NCI-H1417 treated with DMSO at 0.1 percent for 48 hours (cell line): ENCODE data around the gene CDC37L1.

Source experiments
- DNase-seq: peaks from one replicate; lab custom pipeline; 2025; lab: John Stamatoyannopoulos, UW

CDC37L1 gene

GRCh38 chr9:4668604-4669003 is 10.8 kb upstream of the CDC37L1 start:
- no peak for DNase-seq

GRCh38 chr9:4669890-4670289 is 9.5 kb upstream of the CDC37L1 start:
- DNase-seq, result no peak

GRCh38 chr9:4670591-4670990 is 8.8 kb upstream of the CDC37L1 start:
- DNase-seq, result no peak

GRCh38 chr9:4671737-4672136 is 7.6 kb upstream of the CDC37L1 start:
- DNase-seq, result no peak

- no peak for DNase-seq
Observed at GRCh38 chr9:4674783-4675182, 4.6 kb upstream of the CDC37L1 start.

GRCh38 chr9:4677392-4677791 is 2.0 kb upstream of the CDC37L1 start:
- no peak for DNase-seq

DNA sequence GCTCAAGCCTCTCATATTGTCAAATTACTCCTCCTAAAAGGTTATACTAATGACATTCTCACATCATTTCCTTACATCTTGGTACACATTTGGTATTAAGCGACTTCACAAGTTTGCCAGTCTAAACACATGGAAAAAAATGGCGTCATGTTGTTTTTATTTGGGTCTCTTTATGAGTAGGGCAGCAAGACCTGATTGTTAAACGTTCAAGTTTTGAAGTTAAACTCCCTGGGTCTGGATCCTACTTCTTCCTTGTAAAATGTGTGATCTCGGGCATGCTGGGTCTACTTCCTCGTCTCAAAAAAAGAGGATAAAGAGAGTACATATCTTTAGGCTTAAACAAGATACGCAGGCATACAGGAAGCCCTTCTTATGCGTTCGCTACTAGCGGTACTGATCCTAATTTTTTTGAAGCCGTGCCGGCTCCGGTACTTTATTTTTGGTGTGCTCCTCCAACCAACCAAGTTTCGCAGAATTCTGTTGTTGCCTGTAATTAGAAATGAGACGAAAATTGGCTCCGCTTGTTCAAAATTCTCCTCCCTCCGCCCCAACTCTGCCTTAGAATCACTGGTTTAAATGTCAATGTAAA is 596 bp upstream of the CDC37L1 start:
- DNase-seq, result no peak

- DNase-seq, result no peak
Observed at GRCh38 chr9:4680173-4680525, 780 bp downstream of the CDC37L1 start.

DNA sequence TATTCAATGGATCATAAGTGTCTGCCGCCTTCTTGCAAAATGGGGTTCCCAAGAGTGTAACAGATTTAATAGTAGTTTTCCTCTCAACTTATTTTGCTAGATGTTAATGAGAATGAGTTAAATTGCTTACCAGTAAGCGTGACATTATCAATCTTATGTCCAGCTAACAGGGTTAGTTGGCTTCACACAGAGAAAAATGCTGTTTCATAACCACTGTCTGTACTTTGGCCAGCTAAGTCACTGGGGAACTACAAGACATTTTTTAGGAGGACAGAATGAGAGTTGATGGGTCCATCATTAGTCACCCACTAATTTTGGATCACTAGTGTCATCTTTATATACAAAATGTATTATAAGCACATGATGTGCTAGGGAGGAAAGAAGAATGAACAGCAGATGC is 1.4 kb downstream of the CDC37L1 start:
- DNase-seq, result no peak

GRCh38 chr9:4684820-4685219 is 5.5 kb downstream of the CDC37L1 start:
- no peak for DNase-seq

DNA sequence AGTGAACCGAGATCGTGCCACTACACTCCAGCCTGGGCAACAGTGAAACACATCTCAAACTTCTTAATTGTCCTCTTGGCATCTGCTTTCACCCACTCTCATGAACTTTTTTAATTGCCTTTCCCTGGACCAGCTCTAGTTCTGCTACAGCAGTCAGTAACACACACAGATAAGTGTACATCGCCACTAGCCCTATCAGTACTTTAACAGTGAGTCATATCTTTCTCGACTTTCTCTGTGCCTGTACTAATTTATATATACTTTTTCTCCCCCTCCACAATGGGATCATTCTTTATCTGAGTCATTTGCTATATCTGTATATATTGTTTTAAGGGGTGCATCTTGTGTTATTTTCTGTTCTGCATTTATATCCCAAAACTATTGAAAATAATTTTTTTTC is 6.7 kb downstream of the CDC37L1 start:
- no peak for DNase-seq

- DNase-seq, result no peak
Observed at GRCh38 chr9:4686584-4686983, 7.2 kb downstream of the CDC37L1 start.

DNA sequence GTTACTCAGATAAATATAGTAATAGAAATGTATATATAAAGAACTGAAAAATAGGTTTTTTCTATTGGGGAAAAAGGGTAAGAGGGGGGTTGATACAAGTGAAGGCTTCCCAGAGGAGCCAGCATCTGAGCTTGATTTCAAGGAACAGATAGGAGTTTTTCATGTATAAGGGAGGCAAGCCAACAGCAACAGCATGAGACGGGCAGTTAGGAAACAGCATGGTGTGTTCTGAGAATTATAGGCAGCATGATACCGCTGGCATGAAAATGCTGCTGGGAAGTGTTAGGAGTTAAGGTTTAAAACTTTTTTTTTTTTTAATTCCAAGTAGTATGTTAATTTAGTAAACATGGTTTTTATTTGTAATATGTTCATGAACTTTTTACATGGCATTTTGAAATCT is 9.7 kb downstream of the CDC37L1 start:
- no peak for DNase-seq

GRCh38 chr9:4689687-4690104 is 10.3 kb downstream of the CDC37L1 start:
- DNase-seq, result no peak

- no peak for DNase-seq
Observed at GRCh38 chr9:4690144-4690543, 10.8 kb downstream of the CDC37L1 start.

DNA sequence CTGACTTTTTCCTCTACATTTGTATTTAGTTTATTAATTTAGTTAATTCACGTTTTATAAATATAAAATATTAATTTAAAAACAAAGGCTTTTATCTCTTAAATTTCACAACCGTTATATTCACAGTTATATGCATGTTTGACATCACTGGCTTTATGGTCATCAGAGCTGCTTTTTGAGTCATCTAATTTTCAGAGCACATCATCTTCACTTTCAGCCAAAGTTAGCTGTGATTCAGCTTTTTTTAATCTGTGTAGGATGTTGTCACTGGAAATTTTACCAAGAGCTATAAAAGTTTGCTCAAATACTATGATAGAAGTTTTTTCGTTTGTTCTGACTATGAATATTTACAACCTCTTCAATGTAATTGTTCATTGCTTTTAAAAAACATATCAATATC is 12.4 kb downstream of the CDC37L1 start:
- no peak for DNase-seq

GRCh38 chr9:4700091-4700490 is 20.7 kb downstream of the CDC37L1 start:
- no peak for DNase-seq

DNA sequence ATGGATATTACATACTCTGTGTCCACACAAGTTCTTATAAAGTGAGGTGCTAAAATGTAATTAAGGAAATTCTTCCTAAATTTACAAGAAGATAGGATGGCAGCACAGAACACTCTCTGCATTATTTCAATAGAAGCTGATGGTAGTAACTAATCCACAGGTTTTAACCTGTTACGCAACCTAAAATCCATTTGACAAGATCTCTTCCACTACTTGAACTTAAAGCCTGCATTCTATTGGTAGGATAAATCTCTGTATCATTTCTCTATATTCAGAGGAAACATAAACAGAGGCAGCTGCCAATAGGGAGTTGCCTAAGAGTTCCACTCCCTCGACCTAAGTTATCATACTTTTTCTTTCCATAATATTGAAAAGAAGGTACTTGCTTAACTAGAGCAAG is 21.6 kb downstream of the CDC37L1 start:
- DNase-seq, result no peak

DNA sequence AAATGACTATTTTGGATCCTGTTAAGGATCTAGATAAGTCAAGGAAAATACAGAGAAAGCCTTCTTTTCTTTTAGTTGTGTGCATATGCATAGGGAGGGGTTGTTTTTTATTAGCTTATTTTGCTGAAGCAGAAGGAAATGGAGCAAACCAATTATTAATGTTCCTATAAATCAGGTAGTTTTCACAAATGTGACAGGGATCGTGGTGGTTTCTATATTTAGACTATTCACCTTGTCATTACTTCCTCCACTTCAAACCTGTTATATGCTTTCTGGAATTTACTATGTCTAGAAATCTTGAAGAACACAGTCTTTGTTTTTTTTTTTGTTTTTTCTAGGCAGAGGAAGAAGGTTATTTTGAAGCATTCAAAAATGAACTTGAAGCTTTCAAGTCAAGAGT is 22.2 kb downstream of the CDC37L1 start:
- DNase-seq, result no peak

DNA sequence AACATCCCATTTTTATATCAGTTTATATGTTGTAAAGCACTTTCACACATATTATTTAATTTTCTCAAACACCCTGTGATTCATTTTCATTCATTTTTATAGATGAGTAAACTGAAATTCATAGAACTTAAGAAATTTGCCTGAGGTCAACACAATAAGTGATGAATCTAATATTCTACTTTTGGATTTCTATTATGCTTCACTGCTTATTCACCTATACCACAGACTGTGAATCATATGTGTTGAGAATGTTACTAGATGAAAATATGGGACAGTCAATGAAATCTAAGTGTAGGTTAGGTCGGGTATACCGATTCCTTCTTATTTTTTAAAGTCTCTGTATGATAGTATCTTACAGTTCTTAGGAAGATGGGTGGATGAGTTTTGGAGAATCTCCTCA is 24.8 kb downstream of the CDC37L1 start:
- DNase-seq, result no peak

GRCh38 chr9:4706021-4706420 is 26.7 kb downstream of the CDC37L1 start:
- DNase-seq, result no peak

GRCh38 chr9:4706971-4707622 is 27.7 kb downstream of the CDC37L1 start:
- DNase-seq, result no peak

- DNase-seq, result no peak
Observed at GRCh38 chr9:4709380-4709779, 30.0 kb downstream of the CDC37L1 start.

DNA sequence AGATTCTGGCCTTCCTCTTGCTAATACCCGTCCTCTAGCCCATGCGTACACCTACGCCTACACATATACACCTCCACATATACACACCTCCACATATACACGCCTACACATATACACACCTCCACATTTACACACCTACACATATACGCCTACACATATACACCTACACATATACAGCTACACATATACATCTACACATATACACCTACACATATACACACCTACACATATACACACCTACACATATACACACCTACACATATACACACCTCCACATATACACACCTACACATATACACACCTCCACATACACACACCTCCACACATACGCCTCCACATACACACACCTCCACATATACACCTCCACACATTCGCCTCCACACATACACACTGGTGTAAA is 34.5 kb downstream of the CDC37L1 start:
- no peak for DNase-seq
